Measurements from ENCODE around the gene HEXD.

DNA sequence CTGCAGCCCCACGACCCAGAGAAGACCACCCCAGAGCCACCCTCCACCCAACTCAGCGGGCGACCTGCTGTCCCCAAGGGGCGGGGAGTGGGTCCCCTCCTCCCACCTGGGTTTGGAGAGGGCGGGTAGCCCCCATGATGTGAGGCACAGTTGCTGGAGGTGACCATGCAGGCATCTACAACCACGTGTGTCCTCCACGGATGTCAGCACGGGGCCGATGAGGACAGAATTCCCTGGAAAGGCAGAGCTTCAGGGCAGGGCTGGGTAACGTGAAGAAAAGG, 39.5 kb upstream of the HEXD start:
- TF ChIP-seq, protein P1, sequence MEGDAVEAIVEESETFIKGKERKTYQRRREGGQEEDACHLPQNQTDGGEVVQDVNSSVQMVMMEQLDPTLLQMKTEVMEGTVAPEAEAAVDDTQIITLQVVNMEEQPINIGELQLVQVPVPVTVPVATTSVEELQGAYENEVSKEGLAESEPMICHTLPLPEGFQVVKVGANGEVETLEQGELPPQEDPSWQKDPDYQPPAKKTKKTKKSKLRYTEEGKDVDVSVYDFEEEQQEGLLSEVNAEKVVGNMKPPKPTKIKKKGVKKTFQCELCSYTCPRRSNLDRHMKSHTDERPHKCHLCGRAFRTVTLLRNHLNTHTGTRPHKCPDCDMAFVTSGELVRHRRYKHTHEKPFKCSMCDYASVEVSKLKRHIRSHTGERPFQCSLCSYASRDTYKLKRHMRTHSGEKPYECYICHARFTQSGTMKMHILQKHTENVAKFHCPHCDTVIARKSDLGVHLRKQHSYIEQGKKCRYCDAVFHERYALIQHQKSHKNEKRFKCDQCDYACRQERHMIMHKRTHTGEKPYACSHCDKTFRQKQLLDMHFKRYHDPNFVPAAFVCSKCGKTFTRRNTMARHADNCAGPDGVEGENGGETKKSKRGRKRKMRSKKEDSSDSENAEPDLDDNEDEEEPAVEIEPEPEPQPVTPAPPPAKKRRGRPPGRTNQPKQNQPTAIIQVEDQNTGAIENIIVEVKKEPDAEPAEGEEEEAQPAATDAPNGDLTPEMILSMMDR (IDR thresholded peaks at IDR 0.05), result no peak
- TF ChIP-seq POLR2A (IDR thresholded peaks at IDR 0.05; ENCODE audit: low read depth), result no peak

All from esophagus muscularis mucosa (tissue), 3 donors.